Endothelial cell (in vitro differentiated cells): ENCODE results near the gene TP53BP2. TPM values are rescaled to one million over a fixed set of nuclear protein-coding genes. Genes with fewer than 3 reads are reported as not detected.

Source experiments
- DNase-seq: peaks from one replicate; pipeline ENCODE4 v3.0.0; 2021; ENCODE audit warnings: low spot score
- H3K27ac Mint-ChIP-seq: one replicate; pipeline ENCODE4 v1.8.0; 2021; ENCODE audit warnings: mixed read lengths, inconsistent platforms; ENCODE audit not compliant: unreplicated experiment
- H3K27me3 Mint-ChIP-seq: one replicate; pipeline ENCODE4 v1.8.0; 2021; ENCODE audit warnings: mild to moderate bottlenecking, moderate library complexity, mixed read lengths, inconsistent platforms; ENCODE audit not compliant: unreplicated experiment
- H3K36me3 Mint-ChIP-seq: one replicate; pipeline ENCODE4 v1.8.0; 2021; ENCODE audit warnings: mild to moderate bottlenecking, low read depth, mixed read lengths, inconsistent platforms; ENCODE audit not compliant: unreplicated experiment
- H3K4me1 Mint-ChIP-seq: one replicate; pipeline ENCODE4 v1.8.0; 2021; ENCODE audit warnings: mild to moderate bottlenecking, mixed read lengths, inconsistent platforms; ENCODE audit not compliant: unreplicated experiment
- H3K4me3 Mint-ChIP-seq: one replicate; pipeline ENCODE4 v1.8.0; 2021; ENCODE audit warnings: mild to moderate bottlenecking, mixed read lengths, inconsistent platforms; ENCODE audit not compliant: unreplicated experiment
- H3K9me3 Mint-ChIP-seq: one replicate; pipeline ENCODE4 v1.8.0; 2021; ENCODE audit warnings: mixed read lengths, inconsistent platforms; ENCODE audit not compliant: unreplicated experiment
- total RNA-seq: library from RNA; stranded (reverse); fragmentation: NEBNext Ultra II Directional; extraction: Animal tissue kit (Norgen Biotek cat#: 25700); gene quantifications from one replicate; pipeline ENCODE4 v1.2.1, GENCODE V29; 2021; ENCODE audit not compliant: unreplicated experiment
- TF ChIP-seq, protein P1 (sequence below): fragments of 200-600 bp; sonication (generic); IDR thresholded peaks from one replicate; pipeline ENCODE4 v1.5.0; 2021; ENCODE audit warnings: antibody characterized with exemption; ENCODE audit not compliant: unreplicated experiment

The TP53BP2 gene
- total RNA-seq, 1 donor from 2014 or later = 42.0 TPM

DNA sequence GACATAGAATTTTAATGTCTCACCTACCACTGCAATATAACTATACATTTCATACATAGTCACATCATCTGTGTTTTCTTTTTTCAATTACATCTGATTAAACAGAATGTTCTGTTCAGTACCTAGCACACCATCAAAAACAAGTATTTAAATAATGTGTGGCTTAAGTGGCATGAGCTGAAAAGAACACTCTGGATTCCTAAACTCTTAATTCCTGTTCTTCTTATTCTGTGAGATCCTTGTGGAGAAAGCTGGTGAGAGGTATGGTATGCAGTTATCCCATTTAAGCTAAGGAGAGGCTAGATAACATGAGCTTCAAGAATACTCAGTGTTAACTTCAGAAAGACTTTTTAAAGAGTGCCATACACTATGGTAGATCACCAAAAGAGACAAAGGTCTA, 5.5 kb downstream of the TP53BP2 start:
- no peak for DNase-seq
- TF ChIP-seq, protein P1, sequence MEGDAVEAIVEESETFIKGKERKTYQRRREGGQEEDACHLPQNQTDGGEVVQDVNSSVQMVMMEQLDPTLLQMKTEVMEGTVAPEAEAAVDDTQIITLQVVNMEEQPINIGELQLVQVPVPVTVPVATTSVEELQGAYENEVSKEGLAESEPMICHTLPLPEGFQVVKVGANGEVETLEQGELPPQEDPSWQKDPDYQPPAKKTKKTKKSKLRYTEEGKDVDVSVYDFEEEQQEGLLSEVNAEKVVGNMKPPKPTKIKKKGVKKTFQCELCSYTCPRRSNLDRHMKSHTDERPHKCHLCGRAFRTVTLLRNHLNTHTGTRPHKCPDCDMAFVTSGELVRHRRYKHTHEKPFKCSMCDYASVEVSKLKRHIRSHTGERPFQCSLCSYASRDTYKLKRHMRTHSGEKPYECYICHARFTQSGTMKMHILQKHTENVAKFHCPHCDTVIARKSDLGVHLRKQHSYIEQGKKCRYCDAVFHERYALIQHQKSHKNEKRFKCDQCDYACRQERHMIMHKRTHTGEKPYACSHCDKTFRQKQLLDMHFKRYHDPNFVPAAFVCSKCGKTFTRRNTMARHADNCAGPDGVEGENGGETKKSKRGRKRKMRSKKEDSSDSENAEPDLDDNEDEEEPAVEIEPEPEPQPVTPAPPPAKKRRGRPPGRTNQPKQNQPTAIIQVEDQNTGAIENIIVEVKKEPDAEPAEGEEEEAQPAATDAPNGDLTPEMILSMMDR = no peak
- H3K36me3 Mint-ChIP-seq = peaks cover 4% of the 10 kb centered on the region
- peaks cover 34% of the 10 kb centered on the region for H3K4me1 Mint-ChIP-seq
- H3K9me3 Mint-ChIP-seq = no peaks in the 10 kb centered on the region
- peaks cover 6% of the 10 kb centered on the region for H3K27me3 Mint-ChIP-seq
- H3K4me3 Mint-ChIP-seq = no peak overlapping the region
- H3K27ac Mint-ChIP-seq = no peak overlapping the region

GRCh38 chr1:223838125-223838854, 7.5 kb downstream of the TP53BP2 start:
- Mint-ChIP-seq H3K36me3 (no peaks in the 10 kb centered on the region), H3K4me3 (no peak overlapping the region), H3K4me1 (peaks cover 22% of the 10 kb centered on the region), H3K27ac (no peak overlapping the region), H3K27me3 (no peaks in the 10 kb centered on the region), H3K9me3 (no peaks in the 10 kb centered on the region)
- TF ChIP-seq, protein P1 = no peak
- DNase-seq = no peak

DNA sequence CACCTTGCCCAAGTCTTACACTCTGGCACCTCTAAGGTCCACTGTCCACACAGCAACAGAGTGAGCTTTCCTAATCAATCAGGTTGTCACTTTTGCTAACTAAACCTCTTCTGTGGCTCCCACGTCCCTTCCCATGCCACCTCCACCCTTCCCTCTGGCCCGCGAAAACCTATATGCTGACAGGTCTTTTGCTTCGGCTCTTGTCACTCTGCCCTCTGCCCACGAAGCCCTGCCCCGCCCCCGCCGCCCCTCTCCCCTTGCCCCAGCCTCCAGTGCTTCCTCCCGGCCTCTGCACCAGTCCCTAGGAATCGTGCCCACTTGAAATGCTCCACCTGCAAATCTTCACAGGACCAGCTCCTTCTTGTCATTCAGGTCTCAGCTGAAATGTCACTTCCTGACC, 8.1 kb downstream of the TP53BP2 start:
- TF ChIP-seq, protein P1 = no peak
- Mint-ChIP-seq H3K27me3 (no peaks in the 10 kb centered on the region), H3K9me3 (no peaks in the 10 kb centered on the region), H3K27ac (no peak overlapping the region), H3K4me3 (no peak overlapping the region), H3K4me1 (peaks cover 21% of the 10 kb centered on the region), H3K36me3 (no peaks in the 10 kb centered on the region)
- DNase-seq = no peak

- TF ChIP-seq, protein P1 = no peak
- Mint-ChIP-seq H3K27me3 (no peaks in the 10 kb centered on the region), H3K36me3 (no peaks in the 10 kb centered on the region), H3K9me3 (no peaks in the 10 kb centered on the region), H3K4me3 (no peak overlapping the region), H3K4me1 (peaks cover 20% of the 10 kb centered on the region), H3K27ac (no peak overlapping the region)
- DNase-seq = no peak
Observed at GRCh38 chr1:223837206-223837605, 8.5 kb downstream of the TP53BP2 start.

DNA sequence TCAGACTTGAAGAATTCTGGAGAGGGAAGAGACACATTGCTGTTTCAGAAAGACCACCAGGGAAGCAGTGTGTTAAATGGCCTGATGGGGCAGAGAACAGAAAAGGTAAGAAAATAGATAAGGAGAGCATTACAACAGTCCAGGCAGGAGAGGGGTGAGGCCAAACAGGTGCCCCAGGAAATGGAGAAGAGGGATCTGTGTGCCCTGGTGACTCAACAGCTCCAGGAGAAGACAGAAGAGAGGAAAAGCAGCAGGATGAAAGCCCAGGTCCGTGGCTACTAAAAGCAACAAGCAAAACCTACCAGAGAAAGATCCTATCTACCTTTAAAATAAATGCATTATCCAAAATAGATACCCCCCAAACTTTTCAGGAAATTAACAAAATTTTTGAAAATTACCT, 9.2 kb downstream of the TP53BP2 start:
- Mint-ChIP-seq H3K27ac (no peak overlapping the region), H3K36me3 (no peaks in the 10 kb centered on the region), H3K4me3 (no peak overlapping the region), H3K4me1 (peaks cover 20% of the 10 kb centered on the region), H3K9me3 (no peaks in the 10 kb centered on the region), H3K27me3 (no peaks in the 10 kb centered on the region)
- TF ChIP-seq, protein P1 = no peak
- DNase-seq = no peak
